NB4 (cell line): Measurements from ENCODE around the gene CKAP5.
"Not testable (repeated sequence)": the region's sequence is repeated elsewhere in the genome, so short reads cannot be mapped to it uniquely, and the experiment has no call there.

Experiments used
- DNase-seq: peaks from one replicate; pipeline ENCODE4 v3.0.0; 2010; ENCODE audit warnings: low read depth
- H3K4me3 ChIP-seq: one replicate; pipeline ENCODE4 v1.5.1; 2011; ENCODE audit warnings: mild to moderate bottlenecking, low read depth, low read length, moderate library complexity
- MAX ChIP-seq: IDR thresholded peaks from 2 replicates; pipeline ENCODE4 v1.6.1; 2011; ENCODE audit warnings: low read depth, low read length
- MYC ChIP-seq: IDR thresholded peaks from 2 replicates; pipeline ENCODE4 v1.6.1; 2011; ENCODE audit warnings: low read depth, low read length
- POLR2A ChIP-seq: IDR thresholded peaks from 2 replicates; pipeline ENCODE4 v1.6.1; 2011; ENCODE audit warnings: mild to moderate bottlenecking; ENCODE audit not compliant: insufficient read length; ENCODE audit errors: extremely low read depth
- TF ChIP-seq, protein P1 (sequence below): IDR thresholded peaks from one replicate; pipeline ENCODE4 v1.5.1; 2012; ENCODE audit warnings: low read depth, low read length

CKAP5 gene

DNA sequence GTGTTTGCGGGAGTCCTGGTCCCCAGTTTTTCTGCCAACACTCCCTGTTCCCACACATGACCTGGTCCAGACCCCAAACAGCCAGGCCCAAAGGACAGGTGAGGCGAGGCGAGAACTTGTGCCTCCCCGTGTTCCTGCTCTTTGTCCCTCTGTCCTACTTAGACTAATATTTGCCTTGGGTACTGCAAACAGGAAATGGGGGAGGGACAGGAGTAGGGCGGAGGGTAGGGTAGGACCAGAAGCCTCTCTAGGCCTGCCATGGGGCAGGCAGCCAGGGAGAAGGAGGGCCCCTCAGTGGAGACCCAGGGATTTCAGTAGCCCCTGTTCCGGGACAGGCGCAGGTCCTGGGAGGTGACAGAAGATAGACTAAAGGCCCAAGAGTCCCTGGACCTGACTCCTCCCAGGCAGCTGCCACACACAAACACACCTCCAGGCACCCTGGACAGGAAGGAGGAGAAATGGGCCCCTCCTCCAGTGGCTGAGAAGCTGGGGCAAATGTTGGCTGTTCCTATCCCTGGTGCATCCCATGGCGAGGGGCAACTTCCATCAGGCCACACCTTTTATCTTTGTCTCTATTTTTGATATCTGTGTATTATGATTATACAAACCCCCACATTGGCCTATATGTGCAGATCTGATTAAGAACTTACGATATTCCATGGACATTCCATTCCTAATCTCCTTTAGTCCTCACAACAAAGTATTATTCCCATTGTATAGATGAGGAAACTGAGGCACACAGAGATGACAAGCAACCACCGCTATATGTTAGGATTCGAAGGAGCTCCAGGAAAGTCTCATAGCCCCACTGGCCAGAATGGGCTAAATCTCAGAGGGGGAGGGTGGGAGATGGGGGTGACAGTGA is 127.7 kb downstream of the CKAP5 start:
- peak; percentile 41 for DNase-seq
- no peak overlapping the region for H3K4me3 ChIP-seq
- TF ChIP-seq, protein P1, sequence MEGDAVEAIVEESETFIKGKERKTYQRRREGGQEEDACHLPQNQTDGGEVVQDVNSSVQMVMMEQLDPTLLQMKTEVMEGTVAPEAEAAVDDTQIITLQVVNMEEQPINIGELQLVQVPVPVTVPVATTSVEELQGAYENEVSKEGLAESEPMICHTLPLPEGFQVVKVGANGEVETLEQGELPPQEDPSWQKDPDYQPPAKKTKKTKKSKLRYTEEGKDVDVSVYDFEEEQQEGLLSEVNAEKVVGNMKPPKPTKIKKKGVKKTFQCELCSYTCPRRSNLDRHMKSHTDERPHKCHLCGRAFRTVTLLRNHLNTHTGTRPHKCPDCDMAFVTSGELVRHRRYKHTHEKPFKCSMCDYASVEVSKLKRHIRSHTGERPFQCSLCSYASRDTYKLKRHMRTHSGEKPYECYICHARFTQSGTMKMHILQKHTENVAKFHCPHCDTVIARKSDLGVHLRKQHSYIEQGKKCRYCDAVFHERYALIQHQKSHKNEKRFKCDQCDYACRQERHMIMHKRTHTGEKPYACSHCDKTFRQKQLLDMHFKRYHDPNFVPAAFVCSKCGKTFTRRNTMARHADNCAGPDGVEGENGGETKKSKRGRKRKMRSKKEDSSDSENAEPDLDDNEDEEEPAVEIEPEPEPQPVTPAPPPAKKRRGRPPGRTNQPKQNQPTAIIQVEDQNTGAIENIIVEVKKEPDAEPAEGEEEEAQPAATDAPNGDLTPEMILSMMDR, result no peak
- TF ChIP-seq POLR2A (no peak), MYC (no peak), MAX (no peak)

GRCh38 chr11:46717825-46718154 is 128.3 kb downstream of the CKAP5 start:
- not testable (repeated sequence) for DNase-seq, H3K4me3 ChIP-seq

- TF ChIP-seq MYC (no peak), POLR2A (no peak), MAX (no peak)
- TF ChIP-seq, protein P1, result no peak
- no peak overlapping the region for H3K4me3 ChIP-seq
- DNase-seq, result no peak
Observed at GRCh38 chr11:46712874-46713576, 133.1 kb downstream of the CKAP5 start.

DNA sequence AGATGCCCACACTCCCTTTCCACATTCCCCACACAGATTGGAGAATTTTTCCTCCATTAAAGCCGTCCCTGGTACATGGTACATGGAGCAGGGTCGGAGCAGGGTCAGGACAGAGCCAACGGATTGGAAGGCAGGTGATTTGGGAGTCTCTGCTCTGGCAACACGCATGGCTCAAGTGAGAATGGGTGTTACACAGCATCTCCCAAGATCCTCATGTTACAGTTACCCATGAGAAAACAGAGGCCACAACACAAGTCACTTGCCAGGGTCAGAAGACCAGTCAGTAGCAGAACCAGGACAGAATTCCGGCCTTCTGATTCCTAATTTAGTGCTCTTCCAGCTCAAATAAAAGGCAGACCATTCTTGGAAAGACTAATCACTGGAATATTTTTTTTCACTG is 134.8 kb downstream of the CKAP5 start:
- H3K4me3 ChIP-seq, result no peak overlapping the region
- no peak for DNase-seq
- TF ChIP-seq MYC, result no peak
- TF ChIP-seq, protein P1, result no peak
- no peak for TF ChIP-seq POLR2A
- TF ChIP-seq MAX, result no peak

DNA sequence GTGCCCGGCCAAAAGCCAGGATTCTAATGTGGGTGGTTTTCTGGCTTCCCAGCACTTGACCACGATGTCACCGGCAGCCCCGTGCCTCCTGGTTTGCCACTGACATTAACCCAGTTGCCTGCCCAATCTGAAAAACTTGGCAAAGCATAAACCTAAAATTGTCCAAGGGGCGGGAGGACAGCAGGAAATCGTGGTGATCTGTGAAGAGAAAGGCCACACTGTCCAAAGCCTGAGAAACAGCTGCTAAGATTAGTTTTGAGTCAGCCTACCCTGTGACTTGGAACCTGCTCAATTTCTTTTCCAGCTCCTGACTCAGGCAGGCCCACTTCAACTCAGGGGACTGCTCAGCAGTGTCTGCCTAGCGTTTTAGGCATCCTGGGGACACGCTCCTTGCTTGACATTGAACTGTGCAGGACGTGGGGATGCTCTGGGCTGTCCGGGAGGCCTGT is 135.2 kb downstream of the CKAP5 start:
- TF ChIP-seq MYC (no peak), POLR2A (no peak), MAX (no peak)
- TF ChIP-seq, protein P1, result no peak
- H3K4me3 ChIP-seq, result no peak overlapping the region
- no peak for DNase-seq

- not testable (repeated sequence) for H3K4me3 ChIP-seq, DNase-seq
Observed at GRCh38 chr11:46709351-46709750, 136.7 kb downstream of the CKAP5 start.

- TF ChIP-seq MAX (no peak), POLR2A (no peak), MYC (no peak)
- TF ChIP-seq, protein P1, result no peak
- H3K4me3 ChIP-seq, result no peak overlapping the region
- no peak for DNase-seq
Observed at GRCh38 chr11:46706886-46707285, 139.2 kb downstream of the CKAP5 start.
